RKO (cell line): ENCODE data around the gene FOSL1.

Experiments
- DNase-seq: peaks from one replicate; pipeline ENCODE4 v3.0.0-alpha.2; 2016; ENCODE audit warnings: low spot score

FOSL1 gene

DNA sequence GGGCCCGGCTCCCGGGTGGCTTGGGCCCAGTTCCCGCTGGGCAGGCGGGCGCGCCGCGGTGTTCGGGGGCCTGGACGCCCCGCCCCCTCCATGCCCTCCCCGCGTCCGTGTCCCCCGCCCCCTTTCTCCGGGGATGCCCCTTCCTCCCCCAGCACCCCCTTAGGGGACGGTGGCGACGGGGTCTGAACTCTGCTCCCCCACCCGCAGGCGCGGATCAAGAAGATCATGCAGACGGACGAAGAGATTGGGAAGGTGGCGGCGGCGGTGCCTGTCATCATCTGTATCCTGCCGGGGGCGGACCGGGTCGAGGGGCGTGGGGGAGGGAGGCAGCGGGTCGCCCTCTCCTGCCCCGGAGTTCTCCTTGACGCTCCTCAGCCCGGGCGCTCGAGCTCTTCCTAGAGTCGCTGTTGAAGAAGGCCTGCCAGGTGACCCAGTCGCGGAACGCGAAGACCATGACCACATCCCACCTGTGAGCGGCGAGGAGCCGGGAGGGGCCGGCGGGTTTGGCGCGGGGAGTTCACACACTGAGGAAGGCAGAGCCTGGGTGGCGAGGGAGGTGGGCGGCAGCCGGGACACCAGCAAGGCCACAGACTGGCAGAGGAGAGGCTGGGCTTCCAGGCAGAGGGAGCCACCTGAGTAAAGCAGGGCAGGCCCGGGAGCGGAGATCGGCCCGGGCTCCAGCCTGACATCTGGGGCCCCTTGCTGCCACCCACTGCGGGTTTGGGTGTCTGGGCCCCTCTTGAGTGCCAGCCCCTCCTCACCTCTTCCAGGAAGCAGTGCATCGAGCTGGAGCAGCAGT lies 19.6 kb upstream of the FOSL1 start:
- peak; percentile 66 for DNase-seq

DNA sequence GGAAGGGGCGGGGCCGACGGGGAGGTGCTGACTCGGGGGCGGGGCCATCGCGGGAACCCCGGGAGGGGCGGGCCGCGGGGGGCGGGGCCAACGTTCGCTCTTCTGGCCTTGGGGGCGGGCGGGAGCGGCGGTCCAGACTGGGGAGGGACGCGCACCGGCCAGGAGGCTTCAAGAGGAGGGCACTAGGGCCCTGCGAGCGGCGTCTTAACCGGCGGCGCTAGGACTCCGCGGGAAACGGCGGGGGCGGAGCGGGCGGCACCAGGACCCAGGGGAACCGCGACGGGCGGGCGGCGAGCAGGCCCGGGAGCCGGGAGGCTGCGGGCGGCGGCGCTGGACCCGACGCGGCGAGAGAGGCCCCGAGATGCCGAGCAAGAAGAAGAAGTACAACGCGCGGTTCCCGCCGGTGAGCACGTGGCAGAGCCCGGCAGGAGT lies 19.0 kb upstream of the FOSL1 start, which contains the start of gene DRAP1:
TSS of gene DRAP1 (plus strand) at position 286 of the 432 bp plus-strand sequence. CDS start at position 362, 76 bp downstream.
- peak; percentile 98 for DNase-seq

DNA sequence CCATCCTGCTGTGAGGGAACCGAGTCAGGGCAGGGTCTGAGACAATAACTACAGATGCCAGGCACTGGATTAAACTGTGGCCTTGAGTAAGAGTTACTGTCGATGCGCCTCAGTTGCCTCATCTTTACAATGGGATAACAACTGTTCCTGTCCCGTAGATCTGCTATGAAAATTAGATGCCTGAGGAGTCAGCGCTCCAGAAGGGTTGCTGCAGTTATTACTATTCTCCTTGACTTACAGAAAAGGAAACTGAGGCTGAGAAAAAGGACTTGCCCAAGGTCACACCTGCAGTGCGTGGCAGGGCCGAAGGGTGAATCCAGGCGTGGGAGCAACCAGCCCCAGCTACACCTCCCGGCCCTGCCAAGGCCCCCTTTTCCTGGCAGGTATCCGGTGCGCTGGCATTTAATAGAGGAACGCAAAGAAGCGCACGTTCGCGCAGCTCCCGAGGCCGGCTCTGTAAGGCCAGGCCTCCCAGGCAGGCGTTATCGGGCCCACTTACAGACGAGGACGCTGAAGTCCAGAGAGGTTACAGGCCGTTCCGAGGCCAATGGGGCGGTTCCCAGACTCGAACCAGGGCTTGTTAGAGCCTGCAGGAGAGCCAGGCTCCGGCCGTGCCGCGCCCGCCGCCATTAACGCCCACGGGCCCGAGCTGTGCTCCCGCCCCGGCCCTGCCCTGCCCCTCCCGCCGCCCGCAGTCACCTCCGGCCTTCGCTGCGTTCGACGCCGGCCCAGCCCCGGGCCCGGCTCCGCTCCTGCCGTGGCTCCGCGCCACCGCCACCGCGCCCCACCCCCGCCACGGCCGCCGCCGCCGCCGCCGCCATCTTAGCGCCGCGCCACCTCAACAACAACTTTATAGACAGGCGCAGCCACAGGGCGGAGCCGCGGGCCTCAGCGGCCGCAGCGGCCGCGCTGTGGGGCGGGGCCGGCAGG lies 18.3 kb upstream of the FOSL1 start, which contains the start of gene C11orf68:
TSS of gene C11orf68 (minus strand) at position 852 of the 930 bp plus-strand sequence. CDS start at position 821, 31 bp downstream.
- peak; percentile 73 for DNase-seq

DNA sequence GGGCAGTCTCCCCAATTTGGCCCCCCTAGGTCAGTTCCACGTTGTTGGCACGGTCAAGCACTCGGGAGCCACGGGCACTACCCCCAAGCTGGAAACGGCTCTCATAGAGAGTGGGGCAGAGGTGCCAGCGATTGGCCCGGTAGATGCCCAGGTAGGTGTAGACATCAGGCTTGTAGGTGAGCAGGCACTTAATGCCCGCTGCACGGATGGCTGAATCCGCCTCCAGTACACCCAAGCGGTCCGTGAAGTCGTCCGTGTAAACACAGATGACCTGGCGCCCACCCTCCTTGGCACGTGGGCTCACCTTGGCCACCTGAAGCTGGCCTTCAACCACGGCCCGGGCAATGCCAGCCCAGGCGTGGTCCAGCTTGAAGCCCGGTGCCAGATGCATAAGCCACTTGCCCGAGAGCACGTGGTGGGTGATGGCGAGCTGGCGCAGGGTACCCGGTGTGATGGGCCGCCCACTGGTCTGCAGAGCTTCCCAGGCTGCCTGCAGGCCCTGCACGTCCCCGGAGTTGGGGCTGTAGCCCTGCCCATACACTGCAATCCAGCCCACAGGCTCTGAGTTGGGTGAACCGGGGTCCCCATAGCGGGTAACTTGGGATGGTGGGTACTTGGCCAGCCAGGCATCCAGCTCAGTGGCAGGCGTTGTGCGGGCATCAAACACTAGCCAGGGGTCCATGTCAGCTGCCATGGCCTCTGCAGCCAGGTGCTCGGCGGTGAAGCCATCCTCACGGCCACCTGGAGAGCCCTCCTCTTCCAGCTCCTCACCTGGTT lies 17.4 kb upstream of the FOSL1 start:
- DNase-seq: peak; percentile 71

DNA sequence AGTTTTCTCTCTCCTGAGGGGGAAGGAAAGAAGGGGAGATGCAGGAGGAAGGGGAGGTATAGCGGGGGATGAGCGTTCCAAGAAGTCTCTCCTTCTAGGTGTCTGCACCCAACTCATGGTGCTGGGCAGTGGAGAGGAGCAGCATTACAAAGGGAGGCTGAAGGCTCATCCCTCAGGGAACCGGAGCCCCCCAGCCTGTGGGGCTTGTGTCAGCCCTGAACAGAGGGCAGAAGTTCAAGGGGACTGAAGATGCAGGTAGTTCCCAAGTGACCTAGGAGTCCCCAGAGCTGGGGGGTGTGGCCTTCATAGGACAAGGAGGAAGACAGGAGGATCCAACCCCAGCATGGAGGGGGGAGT lies 16.9 kb upstream of the FOSL1 start:
- DNase-seq: peak; percentile 72

DNA sequence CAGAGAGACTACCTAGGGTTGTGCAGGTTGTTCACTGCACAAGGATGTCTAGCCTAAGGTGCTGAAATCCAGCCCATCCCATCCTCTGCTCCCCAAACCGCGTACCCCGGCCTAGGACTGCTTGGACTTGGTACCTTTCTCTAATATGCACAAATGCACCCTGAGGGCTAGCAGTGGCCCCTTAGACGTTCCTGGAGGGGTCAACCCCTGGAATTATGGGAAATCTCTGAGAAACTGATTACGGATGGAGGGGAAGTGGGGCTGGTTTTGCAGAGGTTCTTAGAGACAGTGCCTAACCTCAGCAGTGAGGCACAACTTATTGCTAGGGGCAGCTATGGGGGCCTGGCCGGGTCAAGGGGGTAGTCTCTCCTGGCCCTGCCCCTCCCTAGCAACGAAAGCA lies 16.2 kb upstream of the FOSL1 start:
- peak; percentile 66 for DNase-seq

DNA sequence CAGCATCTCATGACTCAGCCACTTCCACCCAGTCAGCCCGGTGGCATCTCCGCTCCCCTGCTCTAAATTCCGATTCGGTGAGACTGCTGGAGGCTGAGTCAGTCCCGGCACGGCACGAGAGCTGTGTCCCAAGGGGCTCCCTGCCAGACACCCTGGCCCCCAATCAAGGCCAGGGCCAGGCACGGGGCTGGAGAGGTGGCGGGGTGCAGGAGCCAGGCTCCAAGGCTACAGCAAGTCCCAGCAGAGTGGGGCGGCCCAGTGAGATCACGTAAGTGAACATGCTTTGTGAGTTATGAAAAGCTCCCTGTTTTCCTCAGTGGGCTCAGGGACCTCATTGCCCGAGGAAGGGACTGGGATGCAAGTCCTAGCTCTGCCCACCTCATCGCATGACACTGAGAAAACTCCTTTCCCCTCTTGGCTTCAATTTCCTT lies 15.6 kb upstream of the FOSL1 start:
- peak; percentile 99 for DNase-seq

DNA sequence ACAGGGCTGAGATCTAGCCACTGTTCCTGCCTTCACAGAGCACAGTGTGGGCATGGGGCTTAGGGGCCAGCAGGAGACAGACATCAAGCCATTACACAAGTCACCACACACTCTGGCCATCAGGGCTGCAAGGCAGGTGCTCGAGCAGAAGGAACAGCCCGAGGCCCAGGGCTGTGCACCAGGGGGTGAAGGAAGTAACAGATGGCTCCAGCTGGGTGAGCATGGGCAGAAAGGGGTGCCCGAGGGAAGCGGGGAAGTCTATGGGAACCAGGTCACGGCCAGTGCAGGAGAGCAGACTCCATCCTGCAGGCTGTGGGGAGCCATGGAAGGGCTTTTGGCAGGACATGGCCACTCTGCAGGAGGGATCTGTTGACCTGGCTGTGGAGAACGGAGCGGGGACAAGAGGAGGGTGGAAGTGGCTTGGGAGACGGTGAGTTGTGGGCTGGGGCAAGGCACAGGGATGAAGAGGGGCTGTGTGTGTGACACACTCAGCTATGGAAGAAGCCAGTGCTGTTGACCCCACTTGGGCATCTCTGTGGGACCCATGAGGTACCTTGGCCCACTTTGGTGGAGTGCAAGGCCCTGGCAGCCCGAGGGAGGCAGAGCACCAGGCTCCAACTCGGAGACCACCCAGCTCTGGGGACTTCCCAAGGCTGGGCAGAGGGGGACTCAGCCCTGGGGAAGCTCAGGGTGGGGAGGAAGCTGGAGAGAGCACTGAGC lies 15.1 kb upstream of the FOSL1 start:
- DNase-seq: peak; percentile 75

DNA sequence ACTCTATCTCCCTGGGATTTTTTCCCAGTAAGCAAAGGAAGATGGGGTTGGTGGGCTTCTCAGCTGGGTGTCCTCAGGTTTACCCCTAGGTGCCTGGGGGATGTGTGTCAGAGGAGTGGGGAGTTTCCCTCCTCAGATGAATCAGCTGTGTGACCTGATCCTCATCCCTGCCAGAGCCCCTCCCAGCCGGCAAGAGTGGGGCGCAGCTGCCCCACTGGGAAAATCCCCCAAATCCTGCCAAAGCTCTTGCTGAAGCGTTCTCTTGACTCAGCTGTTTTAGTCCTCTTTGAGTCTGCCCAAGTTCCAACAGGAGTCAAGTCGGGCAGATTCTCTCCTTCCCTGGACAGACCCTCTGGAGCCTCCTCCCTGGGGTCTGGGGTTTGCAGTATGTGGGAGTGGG lies 12.7 kb upstream of the FOSL1 start:
- DNase-seq: peak; percentile 96

DNA sequence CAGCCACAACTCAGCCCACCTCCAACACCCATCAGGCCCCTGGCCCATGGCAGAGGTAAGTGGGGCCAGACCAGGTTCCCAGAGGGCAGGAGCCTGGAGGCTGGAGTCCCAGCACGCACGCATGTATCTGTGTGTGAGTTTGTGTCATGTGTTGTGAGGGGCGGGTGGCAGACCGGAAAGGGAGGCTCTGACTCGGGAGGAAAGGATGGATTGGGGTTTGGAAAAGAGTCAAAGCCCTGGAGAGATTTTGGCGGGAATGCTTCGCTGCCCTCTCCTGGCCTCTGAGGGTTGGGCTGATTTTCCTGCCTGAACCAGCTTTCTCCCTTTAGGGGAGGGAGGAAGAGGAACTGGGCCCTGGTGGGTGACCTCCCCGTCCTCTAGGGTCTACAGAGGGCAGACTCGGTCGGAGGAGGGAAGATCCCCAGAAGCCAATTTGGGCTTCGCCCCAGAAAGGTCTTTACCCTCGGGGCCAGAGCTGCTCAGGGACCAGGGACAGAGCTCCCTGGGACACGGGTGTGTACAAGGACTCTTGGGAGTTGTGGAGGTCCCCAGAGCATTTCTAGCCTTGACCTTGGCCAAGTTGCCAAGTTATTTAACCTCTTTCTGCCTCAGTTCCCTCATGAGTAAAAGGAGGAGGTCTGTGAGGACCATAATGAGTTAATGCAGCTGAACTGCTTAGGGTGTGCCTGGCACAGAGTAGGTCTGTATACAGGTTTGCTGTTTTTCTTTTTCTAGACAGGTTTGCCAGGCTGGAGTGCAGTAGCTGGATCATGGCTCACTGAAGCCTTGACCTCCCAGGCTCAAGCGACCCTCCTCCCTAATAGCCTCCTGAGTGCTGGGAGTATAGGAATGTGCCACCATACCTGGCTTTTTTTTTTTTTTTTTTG lies 11.7 kb upstream of the FOSL1 start:
- DNase-seq: peak; percentile 97

DNA sequence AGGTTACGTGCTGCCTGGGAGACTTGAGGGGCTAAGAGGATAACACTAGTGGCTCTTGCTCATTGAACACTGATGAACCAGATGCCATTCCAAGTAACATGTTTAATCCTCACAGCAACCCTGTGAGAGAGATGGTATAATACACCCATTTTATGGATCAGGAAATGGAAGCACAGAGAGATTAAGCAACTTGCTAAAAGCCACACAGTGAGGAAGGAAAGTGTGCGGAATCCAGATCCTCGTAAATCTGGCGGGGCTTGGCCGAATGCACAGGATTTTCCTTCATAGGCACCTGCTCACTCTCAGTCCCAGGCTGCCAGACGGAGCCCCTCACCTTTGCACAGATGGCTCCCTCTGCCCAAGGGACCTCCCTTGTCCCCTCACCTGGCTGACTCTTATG lies 7.7 kb upstream of the FOSL1 start:
- peak; percentile 61 for DNase-seq

DNA sequence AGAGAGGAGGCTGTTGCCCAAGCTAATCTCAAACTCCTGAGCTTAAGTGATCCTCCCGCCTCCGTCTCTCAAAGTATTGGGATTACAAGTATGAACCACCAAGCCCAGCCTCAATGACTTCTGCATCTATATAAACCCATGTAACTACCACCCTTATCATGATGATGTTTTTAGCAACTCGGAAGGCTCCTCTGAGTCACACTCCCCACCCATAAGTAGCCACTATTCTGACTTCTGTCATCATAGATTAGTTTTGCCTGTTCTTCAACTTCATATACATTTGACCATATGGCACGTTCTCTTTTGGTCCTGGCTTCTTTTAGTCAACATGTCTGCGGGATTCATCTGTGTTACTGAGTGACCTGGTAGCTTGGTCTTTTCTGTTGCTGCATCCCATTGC lies 6.4 kb upstream of the FOSL1 start:
- DNase-seq: peak; percentile 78

DNA sequence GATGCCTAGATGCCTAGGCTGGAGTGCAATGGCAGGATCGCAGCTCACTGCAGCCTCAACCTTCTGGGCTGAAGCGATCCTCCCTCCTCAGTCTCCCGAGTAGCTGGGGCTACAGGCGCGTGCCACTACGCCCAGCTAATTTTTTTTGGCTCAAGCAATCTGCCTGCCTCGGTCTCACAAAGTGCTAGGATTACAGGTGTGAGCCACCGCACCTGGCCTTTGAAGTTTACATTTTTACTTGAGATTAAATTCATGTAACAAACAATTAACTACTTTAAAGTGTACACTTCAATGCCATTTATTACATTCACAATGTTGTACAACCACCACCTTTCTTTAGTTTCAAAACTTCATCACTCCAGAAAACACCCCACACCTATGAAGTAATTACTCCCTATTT lies 3.5 kb upstream of the FOSL1 start:
- peak; percentile 34 for DNase-seq

DNA sequence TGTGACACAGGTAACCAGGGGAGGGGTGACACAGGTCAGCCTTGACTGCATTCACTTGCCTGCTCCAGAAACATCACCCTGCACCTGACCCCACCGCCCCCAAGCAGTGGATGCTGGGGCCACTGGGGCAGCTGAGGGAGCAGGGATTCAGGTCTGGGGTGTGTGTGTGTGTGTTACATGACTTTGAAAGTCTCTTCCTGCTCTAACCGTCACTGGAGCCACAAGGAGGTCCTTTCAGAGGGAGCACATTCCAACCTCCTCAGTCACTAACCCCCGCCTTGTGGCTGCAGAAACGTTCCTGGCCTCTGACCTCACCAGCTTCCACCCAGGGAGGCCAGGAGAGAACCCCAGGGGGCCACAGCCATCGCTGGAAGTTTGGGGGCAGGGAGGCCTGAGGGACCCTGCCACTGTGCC lies 2.9 kb upstream of the FOSL1 start:
- DNase-seq: peak; percentile 95

DNA sequence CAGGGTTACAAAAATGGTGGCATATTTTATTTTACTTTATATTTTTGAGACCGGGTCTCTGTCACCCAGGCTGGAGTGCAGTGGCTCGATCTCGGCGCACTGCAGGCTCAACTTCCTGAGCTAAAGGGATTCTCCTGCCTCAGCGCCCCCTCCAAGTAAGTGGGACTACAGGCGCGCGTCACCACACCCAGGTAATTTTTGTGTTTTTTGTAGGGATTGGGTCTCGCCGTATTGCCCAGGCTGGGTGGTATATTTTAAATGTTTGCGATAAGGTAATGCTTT lies 652 bp upstream of the FOSL1 start:
- peak; percentile 51 for DNase-seq

DNA sequence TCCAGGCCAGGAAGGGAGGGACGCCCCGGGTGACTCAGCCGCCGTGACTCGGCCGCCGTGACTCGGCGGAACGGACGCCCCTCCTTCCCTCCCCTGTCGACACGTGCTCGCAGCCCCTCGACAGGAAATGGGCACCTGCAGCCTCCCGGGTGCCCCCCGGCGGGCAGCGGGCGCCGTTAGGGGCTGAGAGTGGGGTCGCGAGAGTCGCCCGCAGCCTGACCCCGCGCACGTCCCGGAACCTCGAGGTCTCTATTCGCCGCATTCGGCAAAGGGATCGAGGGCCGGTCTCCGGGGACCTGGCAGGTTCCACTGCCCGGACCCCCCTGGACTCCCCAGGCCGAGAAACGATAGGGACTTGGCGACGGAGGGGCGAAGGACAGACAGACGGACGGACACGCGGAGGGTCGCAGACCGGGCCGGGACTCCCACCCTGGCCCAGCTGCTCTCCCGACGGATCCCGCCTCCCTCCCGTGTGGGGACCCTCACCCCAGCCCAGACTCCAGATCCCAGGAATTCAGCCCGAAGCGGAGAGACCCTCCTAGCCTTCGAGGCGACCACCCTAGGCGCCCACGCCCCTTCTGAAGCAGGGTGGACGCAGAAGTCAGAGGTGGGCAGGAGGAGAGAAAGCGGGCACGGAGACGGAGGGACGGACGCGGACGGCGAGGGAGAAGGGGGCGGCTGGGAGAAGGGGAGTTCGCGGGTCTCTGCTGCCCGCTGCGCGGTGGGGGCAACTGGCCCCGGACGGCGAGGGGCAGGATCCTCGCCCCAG lies 648 bp downstream of the FOSL1 start:
- DNase-seq: peak; percentile 90

DNA sequence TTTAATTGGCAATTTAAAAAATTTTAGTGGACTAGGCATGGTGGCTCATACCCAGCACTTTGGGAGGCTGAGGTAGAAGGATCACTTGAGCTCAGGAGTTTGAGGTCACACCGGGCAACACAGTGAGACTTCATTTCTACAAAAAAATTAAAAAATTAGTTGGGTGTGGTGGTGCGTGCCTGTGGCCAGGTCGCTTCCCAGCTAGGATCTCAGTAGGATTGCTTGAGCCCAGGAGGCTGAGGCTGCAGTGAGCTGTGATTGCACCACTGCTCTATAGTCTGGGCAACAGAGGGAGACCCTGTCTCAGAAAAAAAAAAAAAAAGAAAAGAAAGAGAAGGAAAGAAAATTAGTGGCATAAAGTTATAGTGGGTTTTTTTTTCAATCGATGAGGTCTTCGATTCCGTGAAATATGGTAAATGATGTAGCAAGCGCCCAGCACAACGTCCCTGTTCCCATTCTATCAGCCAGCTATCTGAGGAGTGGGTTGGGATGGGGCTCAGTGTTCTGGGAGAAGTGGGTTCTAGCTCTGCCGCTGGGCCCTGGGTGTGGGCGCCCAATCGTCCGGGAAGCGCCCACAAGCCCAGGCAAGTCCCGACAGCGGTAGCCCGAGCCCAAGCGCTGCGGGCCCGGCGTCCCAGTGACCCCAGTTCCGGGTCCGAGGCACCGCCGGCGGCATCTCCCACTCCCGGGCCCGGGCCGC lies 1.4 kb downstream of the FOSL1 start:
- DNase-seq: no peak

DNA sequence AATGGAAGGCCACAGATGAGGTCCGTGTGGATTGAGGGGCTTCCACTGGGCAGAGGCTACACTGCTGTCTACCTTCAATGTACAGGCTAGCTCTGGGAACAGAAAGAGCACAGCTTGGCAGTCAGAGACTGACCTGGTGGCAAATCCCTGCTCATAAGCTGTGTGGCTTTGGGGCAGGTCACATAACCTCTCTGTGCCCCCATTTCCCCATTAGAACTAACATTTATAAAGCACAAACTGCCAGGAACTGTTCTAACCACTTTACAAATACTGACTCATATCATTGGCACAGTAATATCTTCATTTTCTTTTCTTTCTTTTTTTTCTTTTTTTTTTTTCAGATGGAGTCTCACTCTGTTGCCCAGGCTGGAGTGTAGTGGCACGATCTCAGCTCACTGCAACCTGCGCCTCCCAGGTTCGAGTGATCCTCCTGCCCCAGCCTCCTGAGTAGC lies 3.1 kb downstream of the FOSL1 start:
- peak; percentile 49 for DNase-seq
